Measurements from ENCODE around the gene FAAP100. TPM values are rescaled to one million over a fixed set of nuclear protein-coding genes. Genes with fewer than 3 reads are reported as not detected.

Gene FAAP100
- total RNA-seq, 1 donor from 2014 or later: 21.6 TPM

- DNase-seq (ENCODE audit: low spot score in 2 of 2) (no peak), FAIRE-seq (no peak)
Measured at GRCh38 chr17:81493198-81494038, 58.7 kb downstream of the FAAP100 start.

DNA sequence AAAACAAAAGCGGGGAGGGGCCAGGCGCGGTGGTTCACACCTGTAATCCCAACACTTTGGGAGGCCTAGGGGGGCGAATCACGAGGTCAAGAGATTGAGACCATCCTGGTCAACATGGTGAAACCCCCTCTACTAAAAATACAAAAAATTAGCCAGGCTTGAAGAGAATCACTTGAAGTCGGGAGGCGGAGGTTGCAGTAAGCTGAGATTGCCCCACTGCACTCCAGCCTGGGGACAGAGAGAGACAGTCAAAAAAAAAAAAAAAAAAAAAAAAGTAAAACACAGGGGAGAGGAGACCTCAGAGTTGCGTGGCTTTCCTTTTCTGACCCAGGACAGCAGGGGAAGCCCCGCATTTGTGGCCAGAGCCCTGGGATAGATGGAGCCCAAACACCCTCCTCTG, 59.4 kb downstream of the FAAP100 start:
- DNase-seq (ENCODE audit: low spot score in 2 of 2) (no peak), FAIRE-seq (no peak)

DNA sequence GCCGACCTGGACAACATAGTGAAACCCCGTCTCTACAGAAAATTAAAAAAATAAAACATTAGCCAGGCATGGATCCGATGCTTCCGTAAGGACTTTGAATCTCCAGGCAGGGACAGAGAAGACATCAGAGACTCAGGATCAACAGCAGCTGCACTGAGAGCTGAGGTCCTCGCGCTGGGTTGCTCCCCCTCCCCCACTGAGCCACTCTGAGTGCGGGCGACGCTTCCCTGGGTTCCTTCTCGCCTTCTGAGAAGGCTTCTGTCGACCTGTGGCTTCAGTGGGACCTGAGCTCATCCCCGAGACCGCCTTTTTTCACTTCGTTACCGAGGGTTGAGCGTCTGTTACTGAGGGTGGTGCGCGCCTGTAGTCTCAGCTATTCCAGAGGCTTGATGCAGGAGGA, 60.0 kb downstream of the FAAP100 start:
- no peak for FAIRE-seq
- DNase-seq (ENCODE audit: low spot score in 2 of 2): no peak

- DNase-seq (ENCODE audit: low spot score in 2 of 2): no peak
- no peak for FAIRE-seq
Measured at GRCh38 chr17:81491761-81492160, 60.4 kb downstream of the FAAP100 start.

GRCh38 chr17:81491181-81491581, 61.0 kb downstream of the FAAP100 start:
- DNase-seq (ENCODE audit: low spot score in 2 of 2): no peak
- FAIRE-seq: no peak

- DNase-seq (ENCODE audit: low spot score in 2 of 2): no peak
- no peak for FAIRE-seq
Measured at GRCh38 chr17:81489998-81490992, 61.9 kb downstream of the FAAP100 start.

Small RNA genes lying within 50 kb of the gene (small RNA-seq; reads per million reads assigned to genes)
- not detected for gene RF00019

Other genes with a start within 250 kb of the FAAP100 start
- 5.7 TPM for gene BAHCC1, start 156.9 kb downstream of the FAAP100 start, total RNA-seq
- 5,358 TPM for gene ACTG1, start 39.6 kb downstream of the FAAP100 start, total RNA-seq
- gene FSCN2, start 24.0 kb downstream of the FAAP100 start, total RNA-seq: 4.9 TPM
- gene NPLOC4, start 84.8 kb upstream of the FAAP100 start, total RNA-seq: 39.9 TPM
- not detected for gene TSPAN10, start 84.8 kb upstream of the FAAP100 start, total RNA-seq
- gene PDE6G, start 104.2 kb upstream of the FAAP100 start, total RNA-seq: not detected
- 8.2 TPM for gene OXLD1, start 114.3 kb upstream of the FAAP100 start, total RNA-seq
- gene CCDC137, start 114.4 kb upstream of the FAAP100 start, total RNA-seq: 6.1 TPM
- gene ARL16, start 131.4 kb upstream of the FAAP100 start, total RNA-seq: 40.4 TPM
- gene HGS, start 131.7 kb upstream of the FAAP100 start, total RNA-seq: 44.4 TPM
- gene MRPL12, start 151.0 kb upstream of the FAAP100 start, total RNA-seq: 4.9 TPM
- gene SLC25A10, start 159.9 kb upstream of the FAAP100 start, total RNA-seq: 4.9 TPM

Data from frontal cortex (tissue), 4 donors.